Epithelial cell of esophagus (primary cell): Measurements from ENCODE around the gene FOXD2.

Experiments used
- DNase-seq: peaks from one replicate; pipeline ENCODE4 v3.0.0; 2010; ENCODE audit warnings: low read depth
- H3K4me3 ChIP-seq: 2 replicates; pipeline ENCODE4 v1.5.1; 2011; ENCODE audit warnings: mild to moderate bottlenecking, low read length, control low read depth
- TF ChIP-seq, protein P1 (sequence below): IDR thresholded peaks from 2 replicates; pipeline ENCODE4 v1.5.1; 2011; ENCODE audit warnings: low read depth, mild to moderate bottlenecking, low read length, control low read depth, inconsistent platforms; ENCODE audit not compliant: insufficient read depth; ENCODE audit errors: missing control alignments

Gene FOXD2

DNA sequence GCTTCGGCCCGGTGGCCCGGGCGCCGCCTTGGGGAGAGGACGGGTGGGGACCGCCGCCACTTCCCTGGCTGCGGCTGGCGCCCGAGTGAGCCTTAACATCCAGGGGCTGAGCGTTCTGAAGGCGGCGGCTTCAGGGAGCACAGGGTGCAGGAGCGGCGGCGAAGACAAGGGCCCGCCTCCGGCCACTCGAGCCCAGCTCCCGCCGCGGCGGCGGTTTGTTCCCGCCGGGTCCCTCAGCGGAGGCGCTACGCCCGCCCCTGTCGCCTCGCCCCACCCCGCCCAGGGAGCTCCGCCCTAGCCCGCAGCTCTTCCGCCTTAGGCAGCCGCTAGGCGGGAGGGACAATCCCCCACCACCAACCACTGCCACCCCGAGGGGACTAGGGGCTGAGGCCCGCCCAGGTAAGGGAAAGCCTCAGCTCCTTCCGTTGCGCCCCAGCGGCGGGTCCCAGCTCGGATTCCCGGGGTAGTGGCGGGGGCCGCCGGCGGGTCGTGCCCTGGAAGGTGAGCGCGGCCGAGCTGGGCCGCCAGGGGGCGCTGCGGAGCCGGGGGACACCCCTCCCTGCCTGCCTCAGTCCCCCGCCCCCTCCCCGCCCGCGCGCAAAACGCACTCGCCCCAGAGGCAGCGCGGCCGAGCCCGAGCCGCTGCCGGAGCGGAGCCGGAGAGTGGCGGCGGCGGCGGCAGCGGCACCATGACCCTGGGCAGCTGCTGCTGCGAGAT is at the start of gene FOXD2:
Gene FOXD2 (plus strand): TSS at position 598 of the 718 bp plus-strand sequence. CDS start 92 bp downstream, at position 690.
- peak; percentile 65 for DNase-seq
- peak within 1 kb of the TSS; percentile 49 for H3K4me3 ChIP-seq
- TF ChIP-seq, protein P1, sequence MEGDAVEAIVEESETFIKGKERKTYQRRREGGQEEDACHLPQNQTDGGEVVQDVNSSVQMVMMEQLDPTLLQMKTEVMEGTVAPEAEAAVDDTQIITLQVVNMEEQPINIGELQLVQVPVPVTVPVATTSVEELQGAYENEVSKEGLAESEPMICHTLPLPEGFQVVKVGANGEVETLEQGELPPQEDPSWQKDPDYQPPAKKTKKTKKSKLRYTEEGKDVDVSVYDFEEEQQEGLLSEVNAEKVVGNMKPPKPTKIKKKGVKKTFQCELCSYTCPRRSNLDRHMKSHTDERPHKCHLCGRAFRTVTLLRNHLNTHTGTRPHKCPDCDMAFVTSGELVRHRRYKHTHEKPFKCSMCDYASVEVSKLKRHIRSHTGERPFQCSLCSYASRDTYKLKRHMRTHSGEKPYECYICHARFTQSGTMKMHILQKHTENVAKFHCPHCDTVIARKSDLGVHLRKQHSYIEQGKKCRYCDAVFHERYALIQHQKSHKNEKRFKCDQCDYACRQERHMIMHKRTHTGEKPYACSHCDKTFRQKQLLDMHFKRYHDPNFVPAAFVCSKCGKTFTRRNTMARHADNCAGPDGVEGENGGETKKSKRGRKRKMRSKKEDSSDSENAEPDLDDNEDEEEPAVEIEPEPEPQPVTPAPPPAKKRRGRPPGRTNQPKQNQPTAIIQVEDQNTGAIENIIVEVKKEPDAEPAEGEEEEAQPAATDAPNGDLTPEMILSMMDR: peak; percentile 37

DNA sequence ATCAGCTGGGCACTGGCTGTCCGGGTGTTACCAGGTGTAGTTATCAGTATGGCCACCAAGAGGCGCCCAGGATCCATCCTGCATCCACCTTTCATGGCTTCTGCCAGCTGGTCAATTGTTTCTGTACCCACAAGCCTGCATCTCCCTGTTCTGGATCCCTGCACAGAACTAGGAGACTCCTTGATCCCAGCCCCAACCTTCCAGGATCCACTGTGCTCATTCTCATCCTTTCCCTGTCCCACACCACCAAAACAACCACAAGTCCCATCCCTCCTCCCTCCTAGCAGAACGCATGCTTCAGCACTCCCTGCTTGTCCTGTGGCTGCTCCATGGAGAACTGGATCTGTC is 49.0 kb upstream of the FOXD2 start:
- H3K4me3 ChIP-seq: no peak overlapping the region
- peak; percentile 74 for DNase-seq
- TF ChIP-seq, protein P1: peak; percentile 93

GRCh38 chr1:47389731-47390130 is 48.1 kb upstream of the FOXD2 start:
- DNase-seq: no peak
- no peak overlapping the region for H3K4me3 ChIP-seq
- TF ChIP-seq, protein P1: no peak

GRCh38 chr1:47390843-47391242 is 47.0 kb upstream of the FOXD2 start:
- no peak for DNase-seq
- no peak overlapping the region for H3K4me3 ChIP-seq
- TF ChIP-seq, protein P1: no peak

- peak; percentile 69 for DNase-seq
- H3K4me3 ChIP-seq: no peak overlapping the region
- TF ChIP-seq, protein P1: no peak
Observed at GRCh38 chr1:47393141-47393540, 44.7 kb upstream of the FOXD2 start.

- H3K4me3 ChIP-seq: no peak overlapping the region
- DNase-seq: no peak
- TF ChIP-seq, protein P1: no peak
Observed at GRCh38 chr1:47395433-47395832, 42.4 kb upstream of the FOXD2 start.

DNA sequence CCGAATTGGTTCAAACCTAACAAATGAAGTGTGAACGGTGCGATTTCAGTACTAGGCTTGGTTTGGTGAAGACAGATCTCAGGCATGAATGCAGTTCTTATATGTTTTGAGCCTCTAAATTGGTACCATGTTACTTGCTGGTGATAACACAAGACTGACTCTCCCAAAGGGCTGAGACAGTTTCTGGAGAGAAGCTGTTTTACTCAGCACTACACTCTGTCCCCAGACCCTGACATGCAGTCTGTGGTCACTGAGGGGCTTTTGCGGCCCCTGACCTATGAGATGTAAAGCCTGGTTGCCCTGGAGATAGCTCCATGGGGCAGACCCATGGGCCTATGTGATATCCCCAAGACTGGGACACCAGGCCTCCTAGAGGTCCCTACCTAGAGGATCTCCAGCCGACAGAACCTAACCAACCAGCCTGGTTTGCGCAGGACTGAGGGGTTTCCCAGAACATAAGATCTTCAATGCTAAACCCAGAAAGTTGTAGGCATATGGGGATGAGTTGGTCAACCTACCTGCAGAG is 41.1 kb upstream of the FOXD2 start:
- TF ChIP-seq, protein P1: no peak
- DNase-seq: no peak
- H3K4me3 ChIP-seq: no peak overlapping the region
